Activated naive CD8-positive, alpha-beta T cell treated with anti-CD3 and anti-CD28 coated beads, Interleukin-2, amount 10 ng/mL, durations not matched to agents 7 days and 5 days (primary cell): ENCODE results near the gene UBASH3B. TPM values are rescaled to one million over a fixed set of nuclear protein-coding genes. Genes with fewer than 3 reads are reported as not detected.
"Not testable (repeated sequence)": the region's sequence is repeated elsewhere in the genome, so short reads cannot be mapped to it uniquely, and the experiment has no call there.

Source experiments
- ATAC-seq: fragments of 150-1000 bp; cut with Tn5 transposase; one replicate; pipeline ENCODE4 v1.10.0; 2021; ENCODE audit warnings: low read depth, moderate library complexity
- POLR2A ChIA-PET: fragments of 350-600 bp; sonication (Branson Sonifier 250); formaldehyde crosslinking; loops from one replicate; lab custom pipeline; 2021; ENCODE audit warnings: antibody characterized with exemption; lab: Charles Lee
- DNase-seq: peaks from one replicate; pipeline ENCODE4 v3.0.0; 2021
- H3K27ac Mint-ChIP-seq: one replicate; pipeline ENCODE4 v1.8.0; 2022; ENCODE audit warnings: mild to moderate bottlenecking, mixed read lengths
- H3K27me3 Mint-ChIP-seq: one replicate; pipeline ENCODE4 v1.8.0; 2022; ENCODE audit warnings: mild to moderate bottlenecking, moderate library complexity, mixed read lengths
- H3K36me3 Mint-ChIP-seq: one replicate; pipeline ENCODE4 v1.8.0; 2021; ENCODE audit warnings: mild to moderate bottlenecking, mixed read lengths
- H3K4me1 Mint-ChIP-seq: one replicate; pipeline ENCODE4 v1.8.0; 2021; ENCODE audit warnings: mixed read lengths
- H3K4me3 Mint-ChIP-seq: one replicate; pipeline ENCODE4 v1.8.0; 2022; ENCODE audit warnings: mild to moderate bottlenecking, moderate library complexity, mixed read lengths
- H3K9me3 Mint-ChIP-seq: one replicate; pipeline ENCODE4 v1.8.0; 2021; ENCODE audit warnings: mixed read lengths
- total RNA-seq, 2 experiments: library from RNA; stranded (reverse); gene quantifications; one replicate each; pipeline ENCODE4 v1.2.3, GENCODE V29; 2021

UBASH3B gene, protein sequence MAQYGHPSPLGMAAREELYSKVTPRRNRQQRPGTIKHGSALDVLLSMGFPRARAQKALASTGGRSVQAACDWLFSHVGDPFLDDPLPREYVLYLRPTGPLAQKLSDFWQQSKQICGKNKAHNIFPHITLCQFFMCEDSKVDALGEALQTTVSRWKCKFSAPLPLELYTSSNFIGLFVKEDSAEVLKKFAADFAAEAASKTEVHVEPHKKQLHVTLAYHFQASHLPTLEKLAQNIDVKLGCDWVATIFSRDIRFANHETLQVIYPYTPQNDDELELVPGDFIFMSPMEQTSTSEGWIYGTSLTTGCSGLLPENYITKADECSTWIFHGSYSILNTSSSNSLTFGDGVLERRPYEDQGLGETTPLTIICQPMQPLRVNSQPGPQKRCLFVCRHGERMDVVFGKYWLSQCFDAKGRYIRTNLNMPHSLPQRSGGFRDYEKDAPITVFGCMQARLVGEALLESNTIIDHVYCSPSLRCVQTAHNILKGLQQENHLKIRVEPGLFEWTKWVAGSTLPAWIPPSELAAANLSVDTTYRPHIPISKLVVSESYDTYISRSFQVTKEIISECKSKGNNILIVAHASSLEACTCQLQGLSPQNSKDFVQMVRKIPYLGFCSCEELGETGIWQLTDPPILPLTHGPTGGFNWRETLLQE
- total RNA-seq: 10 to 100 TPM; 40.7 to 44.8 TPM

DNA sequence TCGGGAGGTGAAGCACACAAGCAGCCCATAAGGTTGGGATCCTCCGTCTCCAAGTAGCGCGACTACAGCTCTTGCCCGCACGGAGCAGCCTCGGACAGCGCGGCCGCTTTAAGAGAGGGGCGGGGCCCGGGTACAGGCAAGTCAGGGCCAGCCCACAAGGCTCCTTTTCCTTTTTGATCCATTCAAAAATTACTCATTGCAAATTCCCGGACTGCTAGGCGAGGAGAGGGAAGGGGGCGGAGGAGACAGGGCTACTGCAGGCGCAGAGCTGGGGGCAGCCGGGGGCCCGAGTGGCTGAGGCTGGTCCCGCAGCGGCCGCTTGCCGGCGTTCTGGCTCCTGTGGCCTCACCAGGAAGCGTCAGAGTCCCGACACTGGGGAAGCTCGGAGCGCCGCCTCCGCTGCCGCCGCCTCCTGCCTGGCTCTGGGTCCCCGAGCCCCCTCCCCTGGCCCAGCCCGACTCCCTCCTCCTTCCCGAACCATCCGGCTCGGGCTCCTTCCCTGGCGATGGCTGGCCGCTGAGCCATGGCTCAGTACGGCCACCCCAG lies at the start of gene UBASH3B:
UBASH3B (plus strand) TSS at position 196 of the 546 bp plus-strand sequence; CDS start at position 524, 328 bp downstream.
- H3K36me3 Mint-ChIP-seq: peaks cover 9% of the 10 kb centered on the region
- peak within 1 kb of the TSS; percentile 90 for H3K4me3 Mint-ChIP-seq
- ATAC-seq (peak; percentile 76), DNase-seq (peak; percentile 77)
- no peaks in the 10 kb centered on the region for H3K9me3 Mint-ChIP-seq
- H3K27ac Mint-ChIP-seq: peak within 1 kb of the TSS; percentile 88
- POLR2A ChIA-PET: interaction anchor here (0.6 to 3.6 kb wide), 26 partner anchors 9 to 407 kb away, joined by 3 to 43 read pairs (median 6); partner anchors contain the start of genes CRTAM and HSPA8
- peaks cover 35% of the 10 kb centered on the region for H3K4me1 Mint-ChIP-seq
- H3K27me3 Mint-ChIP-seq: peaks cover 18% of the 10 kb centered on the region

DNA sequence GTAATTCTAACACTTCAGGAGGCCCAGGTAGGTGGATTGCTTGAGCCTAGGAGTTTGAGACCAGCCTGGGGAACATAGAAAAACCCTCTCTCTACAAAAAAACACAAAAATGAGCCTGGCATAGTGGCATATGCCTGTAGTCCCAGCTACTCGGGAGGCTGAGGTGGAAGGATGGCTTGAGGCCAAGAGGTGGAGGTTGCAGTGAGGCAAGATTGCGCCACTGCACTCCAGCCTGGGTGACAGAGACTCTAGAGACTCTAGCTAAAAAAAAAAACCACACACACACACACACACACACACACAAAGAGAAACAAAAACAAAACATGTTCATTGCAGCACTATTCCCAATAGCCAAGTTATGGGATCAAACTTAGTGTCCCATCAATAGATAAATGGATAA lies 48.4 kb upstream of the UBASH3B start:
- H3K4me3 Mint-ChIP-seq, POLR2A ChIA-PET, H3K27ac Mint-ChIP-seq, ATAC-seq, H3K9me3 Mint-ChIP-seq, H3K4me1 Mint-ChIP-seq, H3K36me3 Mint-ChIP-seq, H3K27me3 Mint-ChIP-seq, DNase-seq: not testable (repeated sequence)

DNA sequence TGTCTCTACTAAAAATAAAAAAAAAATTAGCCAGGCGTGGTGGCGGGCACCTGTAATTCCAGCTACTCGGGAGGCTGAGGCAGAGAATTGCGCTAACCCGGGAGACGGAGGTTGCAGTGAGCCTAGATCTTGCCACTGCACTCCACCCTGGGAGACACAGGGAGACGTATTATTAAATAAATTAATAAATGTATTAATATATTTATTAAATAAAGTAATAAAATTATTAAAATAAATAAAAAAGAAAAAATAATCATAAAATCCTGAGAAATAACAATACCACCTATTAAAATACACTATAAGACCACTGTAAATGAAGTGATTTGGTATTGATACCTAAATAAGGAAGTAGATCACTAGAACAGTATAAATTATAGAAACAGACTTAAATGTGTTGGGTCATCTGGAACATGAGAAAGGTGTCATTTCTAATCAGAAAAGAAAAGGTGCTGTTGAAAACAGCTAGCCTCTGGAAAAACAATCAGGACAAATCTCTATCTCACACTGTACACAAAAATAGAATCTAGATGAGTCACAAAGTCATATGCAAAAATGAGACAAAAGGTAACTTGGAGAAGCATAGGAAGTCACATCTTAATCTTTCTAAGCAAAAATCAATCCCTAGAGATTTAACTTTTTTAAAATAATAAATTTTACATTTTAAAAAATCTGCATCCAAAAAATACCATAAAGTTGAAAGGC lies 43.2 kb upstream of the UBASH3B start:
- POLR2A ChIA-PET: no interaction called here
- Mint-ChIP-seq H3K27ac (no peak overlapping the region), H3K4me1 (peaks cover under 1% of the 10 kb centered on the region), H3K36me3 (no peaks in the 10 kb centered on the region), H3K9me3 (no peaks in the 10 kb centered on the region), H3K27me3 (peaks cover 10% of the 10 kb centered on the region), H3K4me3 (no peak overlapping the region)
- ATAC-seq (no peak), DNase-seq (no peak)

DNA sequence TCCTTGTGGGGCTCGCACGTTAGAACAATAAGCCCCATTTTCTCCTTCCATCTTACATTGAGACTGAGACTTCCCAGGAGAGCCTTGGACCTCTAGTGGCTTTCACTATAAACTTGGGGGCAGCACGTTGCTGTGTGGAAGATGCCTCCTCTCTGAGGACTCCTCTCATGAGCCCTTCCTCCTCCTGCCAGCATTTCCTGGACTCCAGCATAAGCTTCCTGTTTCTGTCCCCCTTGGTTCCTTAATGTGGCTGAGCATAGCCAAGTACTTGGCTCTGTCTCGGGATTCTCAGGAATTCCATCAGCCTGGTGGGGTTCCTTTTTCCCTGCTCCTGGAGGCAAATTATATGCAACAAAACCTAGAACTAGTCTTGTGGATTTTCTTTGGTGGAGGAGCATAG lies 38.8 kb upstream of the UBASH3B start:
- no peak overlapping the region for H3K27ac Mint-ChIP-seq
- DNase-seq (no peak), ATAC-seq (no peak)
- H3K27me3 Mint-ChIP-seq: peaks cover 8% of the 10 kb centered on the region
- POLR2A ChIA-PET: no interaction called here
- H3K36me3 Mint-ChIP-seq: no peaks in the 10 kb centered on the region
- H3K4me1 Mint-ChIP-seq: peaks cover 3% of the 10 kb centered on the region
- H3K4me3 Mint-ChIP-seq: no peak overlapping the region
- no peaks in the 10 kb centered on the region for H3K9me3 Mint-ChIP-seq

DNA sequence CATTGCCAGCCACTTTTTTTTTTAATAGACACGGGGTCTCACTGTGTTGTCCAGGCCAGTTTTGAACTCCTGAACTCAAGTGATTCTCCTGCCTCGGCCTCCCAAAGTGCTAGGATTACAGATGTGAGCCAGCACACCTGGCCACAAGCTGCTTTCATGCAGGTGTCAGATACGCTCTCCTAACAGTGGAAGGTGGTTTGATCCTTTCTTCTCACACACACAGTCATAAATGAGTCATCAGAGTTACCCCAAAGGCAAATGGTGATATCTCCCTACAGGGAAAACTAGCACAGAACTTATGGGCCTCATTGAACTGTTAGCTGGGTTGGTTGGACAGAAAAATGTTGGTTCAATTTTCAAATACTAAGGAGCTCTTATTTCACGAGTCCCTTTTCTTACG lies 38.2 kb upstream of the UBASH3B start:
- no peak for ATAC-seq
- POLR2A ChIA-PET: no interaction called here
- Mint-ChIP-seq H3K27ac (no peak overlapping the region), H3K4me3 (no peak overlapping the region), H3K9me3 (no peaks in the 10 kb centered on the region), H3K27me3 (peaks cover 7% of the 10 kb centered on the region), H3K4me1 (peaks cover 3% of the 10 kb centered on the region), H3K36me3 (no peaks in the 10 kb centered on the region)
- DNase-seq: no peak

DNA sequence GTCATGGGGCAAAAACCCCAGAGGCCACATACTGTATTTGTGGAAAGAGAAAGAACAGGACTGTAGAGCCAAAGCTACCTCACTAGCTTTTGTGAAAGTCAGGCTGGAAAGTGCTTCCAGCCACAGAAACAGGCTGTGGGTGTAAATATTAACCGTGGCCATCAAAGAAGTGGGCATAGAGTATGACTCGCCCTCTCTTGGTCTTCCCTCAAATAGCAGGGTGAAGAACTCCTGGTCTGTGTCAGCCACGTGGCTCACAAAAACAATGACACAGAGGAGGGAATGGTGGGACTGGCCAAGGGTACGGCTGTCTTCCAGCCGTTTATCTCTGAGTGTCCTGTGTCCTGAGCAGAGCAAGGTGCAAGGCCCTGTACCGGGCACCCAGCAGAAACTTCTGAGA lies 37.6 kb upstream of the UBASH3B start:
- peaks cover 7% of the 10 kb centered on the region for H3K27me3 Mint-ChIP-seq
- DNase-seq (no peak), ATAC-seq (no peak)
- no peak overlapping the region for H3K4me3 Mint-ChIP-seq
- no peaks in the 10 kb centered on the region for H3K9me3 Mint-ChIP-seq
- no peak overlapping the region for H3K27ac Mint-ChIP-seq
- H3K36me3 Mint-ChIP-seq: no peaks in the 10 kb centered on the region
- POLR2A ChIA-PET: no interaction called here
- H3K4me1 Mint-ChIP-seq: peaks cover 3% of the 10 kb centered on the region

DNA sequence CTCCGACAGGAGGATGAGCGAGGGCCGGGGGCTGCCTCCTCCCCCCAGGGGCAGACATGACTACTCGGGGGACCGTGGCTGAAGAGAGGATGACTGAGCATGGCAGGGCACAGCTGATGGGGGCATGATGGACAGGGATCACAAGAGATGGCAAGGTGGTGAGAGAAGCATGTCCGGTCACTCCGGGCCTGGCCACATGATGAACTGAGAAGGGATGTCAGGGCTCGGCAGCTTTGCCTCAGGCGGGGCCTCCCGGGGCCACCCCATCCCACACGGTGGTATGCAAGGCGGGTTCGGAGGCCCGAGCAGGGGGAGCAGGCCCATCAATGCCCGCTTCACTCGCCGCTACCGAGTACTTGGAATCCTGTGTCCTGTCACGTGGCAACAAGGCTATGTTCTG lies 36.6 kb upstream of the UBASH3B start:
- ATAC-seq (no peak), DNase-seq (no peak)
- H3K4me1 Mint-ChIP-seq: peaks cover 3% of the 10 kb centered on the region
- H3K27ac Mint-ChIP-seq: no peak overlapping the region
- POLR2A ChIA-PET: no interaction called here
- H3K4me3 Mint-ChIP-seq: no peak overlapping the region
- peaks cover 12% of the 10 kb centered on the region for H3K27me3 Mint-ChIP-seq
- no peaks in the 10 kb centered on the region for H3K36me3 Mint-ChIP-seq
- H3K9me3 Mint-ChIP-seq: no peaks in the 10 kb centered on the region

DNA sequence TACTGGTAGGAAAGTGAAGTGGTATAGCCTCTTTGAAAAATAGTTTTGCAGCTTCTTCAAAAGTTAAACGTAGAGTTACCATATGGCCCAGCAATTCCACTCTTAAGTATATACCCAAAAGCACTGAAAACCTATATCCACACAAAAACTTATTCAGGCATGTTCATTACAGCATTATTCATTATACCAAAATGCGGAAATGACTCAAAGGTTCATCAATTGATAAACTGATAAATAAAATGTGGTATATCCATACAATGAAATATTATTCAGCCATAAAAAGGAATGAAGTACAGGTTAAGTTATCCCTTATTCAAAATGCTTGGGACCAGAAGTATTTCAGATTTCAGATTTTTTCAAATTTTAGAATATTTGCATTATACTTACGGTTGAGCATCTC lies 35.8 kb upstream of the UBASH3B start:
- Mint-ChIP-seq H3K27ac (no peak overlapping the region), H3K9me3 (no peaks in the 10 kb centered on the region), H3K36me3 (no peaks in the 10 kb centered on the region), H3K4me1 (peaks cover 3% of the 10 kb centered on the region), H3K4me3 (no peak overlapping the region), H3K27me3 (peaks cover 12% of the 10 kb centered on the region)
- DNase-seq (no peak), ATAC-seq (no peak)
- POLR2A ChIA-PET: no interaction called here

DNA sequence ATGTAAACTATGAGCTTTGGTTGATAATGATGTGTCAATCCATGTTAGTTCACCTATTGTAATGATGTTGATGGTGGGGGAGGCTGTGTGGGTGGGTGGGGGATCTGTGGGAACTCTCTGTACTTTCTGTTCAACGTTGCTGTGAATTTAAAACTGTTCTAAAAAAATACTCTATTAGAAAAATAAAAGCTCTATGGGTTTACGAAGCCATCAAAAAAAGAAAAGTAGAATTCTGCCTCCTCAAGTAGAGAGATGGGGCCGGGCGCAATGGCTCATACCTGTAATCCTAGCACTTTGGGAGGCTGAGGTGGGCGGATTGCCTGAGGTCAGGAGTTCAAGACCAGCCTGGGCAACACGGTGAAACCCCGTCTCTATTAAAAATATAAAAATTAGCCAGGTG lies 30.0 kb upstream of the UBASH3B start:
- not testable (repeated sequence) for H3K27ac Mint-ChIP-seq, H3K4me3 Mint-ChIP-seq, H3K36me3 Mint-ChIP-seq, H3K9me3 Mint-ChIP-seq, DNase-seq, ATAC-seq
- Mint-ChIP-seq H3K4me1 (peaks cover 10% of the 10 kb centered on the region), H3K27me3 (peaks cover 19% of the 10 kb centered on the region)
- POLR2A ChIA-PET: interaction anchor here (0.6 kb wide), 1 partner anchor 155 kb away, joined by 3 read pairs; no protein-coding TSS in a partner anchor

DNA sequence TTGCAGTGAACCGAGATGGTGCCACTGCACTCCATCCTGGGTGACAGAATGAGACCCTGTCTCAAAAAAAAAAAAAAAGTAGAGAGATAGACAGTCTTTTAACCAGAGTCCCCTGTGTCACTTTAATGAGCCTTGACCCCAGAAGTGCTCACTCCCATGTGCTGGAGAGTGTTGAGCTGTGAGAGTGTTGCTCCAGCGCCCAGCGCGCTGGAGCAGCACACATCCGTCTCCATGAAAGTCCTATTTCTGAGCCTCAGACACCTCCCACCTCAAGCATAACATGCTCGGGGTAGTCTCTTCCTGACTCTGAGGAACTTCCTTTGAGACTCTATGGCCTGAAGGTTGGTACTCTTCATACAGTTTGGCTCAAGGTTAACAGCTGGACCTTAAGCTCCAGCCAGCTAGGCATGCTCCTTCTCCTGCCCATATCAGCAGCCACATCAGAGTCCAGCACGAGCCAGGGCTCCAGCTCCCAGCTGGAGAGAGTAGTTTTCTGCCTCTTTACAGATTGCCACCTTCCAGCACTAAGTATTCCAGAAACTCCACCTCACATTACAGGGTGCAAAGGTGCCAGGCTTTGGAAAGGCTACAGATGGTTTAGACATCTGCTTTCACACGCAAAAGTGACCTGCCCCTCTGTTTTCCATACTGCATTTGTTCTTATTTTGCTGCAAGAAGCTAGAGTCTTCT lies 29.4 kb upstream of the UBASH3B start:
- ATAC-seq: no peak
- no peak overlapping the region for H3K4me3 Mint-ChIP-seq
- no peak overlapping the region for H3K27ac Mint-ChIP-seq
- POLR2A ChIA-PET: no interaction called here
- H3K4me1 Mint-ChIP-seq: peaks cover 10% of the 10 kb centered on the region
- peaks cover 19% of the 10 kb centered on the region for H3K27me3 Mint-ChIP-seq
- no peaks in the 10 kb centered on the region for H3K36me3 Mint-ChIP-seq
- no peak for DNase-seq
- H3K9me3 Mint-ChIP-seq: no peaks in the 10 kb centered on the region

DNA sequence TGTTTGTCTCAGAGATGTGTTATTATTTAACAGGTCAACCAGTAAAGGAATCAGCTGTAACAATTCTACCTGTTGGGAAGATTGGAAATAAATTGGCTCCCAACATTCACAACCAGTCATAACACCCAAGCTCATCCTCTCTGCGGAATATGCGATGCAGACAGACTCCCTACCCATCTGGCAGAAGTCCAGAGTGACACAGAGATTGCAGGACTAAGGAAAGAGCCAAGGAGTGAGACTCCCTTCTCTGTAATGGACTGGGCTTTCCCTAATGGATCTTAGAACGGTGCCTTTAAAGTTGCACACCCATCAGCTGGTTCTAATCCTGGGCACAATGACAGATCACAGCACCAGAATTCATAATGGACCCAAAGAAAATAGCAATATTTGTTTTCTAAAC lies 27.8 kb upstream of the UBASH3B start:
- H3K36me3 Mint-ChIP-seq: no peaks in the 10 kb centered on the region
- ATAC-seq (no peak), DNase-seq (no peak)
- no peak overlapping the region for H3K4me3 Mint-ChIP-seq
- POLR2A ChIA-PET: interaction anchor here (2.1 kb wide), 1 partner anchor 128 kb away, joined by 9 read pairs; no protein-coding TSS in a partner anchor
- no peak overlapping the region for H3K27ac Mint-ChIP-seq
- no peaks in the 10 kb centered on the region for H3K9me3 Mint-ChIP-seq
- H3K4me1 Mint-ChIP-seq: peaks cover 16% of the 10 kb centered on the region
- H3K27me3 Mint-ChIP-seq: peaks cover 17% of the 10 kb centered on the region

DNA sequence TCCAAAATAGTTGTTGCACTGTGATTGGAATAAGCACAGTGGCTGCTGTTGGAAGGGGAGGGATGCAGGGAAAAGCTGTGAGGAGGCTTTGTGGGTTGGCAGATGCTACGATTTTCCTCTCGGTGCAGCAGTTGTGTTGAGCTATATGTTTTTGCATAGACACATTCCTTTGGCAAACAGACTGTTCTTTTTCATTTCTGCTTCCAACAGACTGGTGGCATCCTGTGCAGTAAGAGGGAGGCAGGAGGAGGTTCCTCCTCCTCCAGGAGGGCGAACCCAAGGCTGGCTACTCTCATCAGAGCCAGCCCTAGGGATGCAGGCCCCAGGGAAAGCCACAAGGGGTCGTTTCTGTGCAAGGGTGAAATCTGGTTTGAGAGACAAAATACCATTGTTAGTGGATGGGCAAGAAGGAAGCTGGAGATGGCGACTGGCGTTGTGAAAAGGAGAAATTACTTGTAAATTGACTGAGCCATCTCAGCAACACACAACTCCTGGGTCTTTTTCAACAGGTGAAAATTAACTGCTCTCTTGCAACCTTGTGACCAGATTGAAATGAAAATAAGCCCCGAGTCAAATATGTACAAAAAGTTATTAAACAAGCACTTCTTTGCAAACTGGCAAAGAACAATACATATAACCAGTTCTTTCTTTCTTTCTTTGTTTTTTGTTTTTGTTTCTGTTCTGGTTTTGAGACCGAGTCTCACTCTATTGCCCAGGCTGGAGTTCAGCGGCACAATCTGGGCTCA lies 26.5 kb upstream of the UBASH3B start:
- no peaks in the 10 kb centered on the region for H3K36me3 Mint-ChIP-seq
- peaks cover 20% of the 10 kb centered on the region for H3K4me1 Mint-ChIP-seq
- DNase-seq (peak; percentile 69), ATAC-seq (peak; percentile 87)
- peak overlapping the region; percentile 15 for H3K4me3 Mint-ChIP-seq
- H3K27me3 Mint-ChIP-seq: peaks cover 12% of the 10 kb centered on the region
- H3K27ac Mint-ChIP-seq: peak overlapping the region; percentile 40
- POLR2A ChIA-PET: interaction anchor here (2.1 kb wide), 1 partner anchor 127 kb away, joined by 9 read pairs; no protein-coding TSS in a partner anchor
- no peaks in the 10 kb centered on the region for H3K9me3 Mint-ChIP-seq
